Measurements from ENCODE around the gene GALNT7.

Gene GALNT7

DNA sequence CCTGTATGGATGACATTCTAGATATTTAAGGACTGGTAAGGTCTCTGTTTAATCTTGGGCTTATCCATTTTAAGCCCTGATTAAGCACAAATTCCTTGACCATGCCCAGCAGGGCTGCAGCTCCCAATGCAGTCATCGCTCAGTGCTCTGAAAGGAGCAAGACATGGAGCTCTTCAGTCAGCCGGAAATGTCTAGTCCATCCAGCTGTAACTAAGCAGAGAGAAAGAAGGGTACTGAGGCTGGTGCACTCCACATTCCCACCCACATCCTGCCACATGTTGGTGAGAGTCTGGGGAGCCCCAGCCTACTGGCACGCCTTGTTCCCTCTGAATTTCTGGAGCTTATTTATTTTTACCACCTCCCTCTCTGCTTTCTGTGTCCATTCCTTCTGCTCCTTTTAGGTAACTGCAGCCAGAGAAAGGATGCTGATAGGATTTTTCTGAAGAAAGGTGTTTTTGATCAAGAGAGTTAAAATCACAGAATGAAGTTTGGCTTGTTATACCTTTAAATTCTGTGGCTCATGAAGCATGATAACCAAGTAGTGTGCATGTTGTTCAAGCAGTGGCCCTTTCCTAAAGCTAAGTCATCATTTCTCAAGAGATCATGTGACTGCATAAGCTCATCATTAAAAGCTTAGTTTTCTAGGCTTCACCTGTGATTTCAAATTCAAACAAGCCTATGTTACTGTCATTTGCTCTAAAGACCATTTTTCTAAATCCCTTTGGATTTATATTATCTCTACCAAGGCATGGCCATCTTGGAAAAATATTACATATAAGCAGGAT lies 74.0 kb downstream of the GALNT7 start (continued):
- TF ChIP-seq, protein P1, sequence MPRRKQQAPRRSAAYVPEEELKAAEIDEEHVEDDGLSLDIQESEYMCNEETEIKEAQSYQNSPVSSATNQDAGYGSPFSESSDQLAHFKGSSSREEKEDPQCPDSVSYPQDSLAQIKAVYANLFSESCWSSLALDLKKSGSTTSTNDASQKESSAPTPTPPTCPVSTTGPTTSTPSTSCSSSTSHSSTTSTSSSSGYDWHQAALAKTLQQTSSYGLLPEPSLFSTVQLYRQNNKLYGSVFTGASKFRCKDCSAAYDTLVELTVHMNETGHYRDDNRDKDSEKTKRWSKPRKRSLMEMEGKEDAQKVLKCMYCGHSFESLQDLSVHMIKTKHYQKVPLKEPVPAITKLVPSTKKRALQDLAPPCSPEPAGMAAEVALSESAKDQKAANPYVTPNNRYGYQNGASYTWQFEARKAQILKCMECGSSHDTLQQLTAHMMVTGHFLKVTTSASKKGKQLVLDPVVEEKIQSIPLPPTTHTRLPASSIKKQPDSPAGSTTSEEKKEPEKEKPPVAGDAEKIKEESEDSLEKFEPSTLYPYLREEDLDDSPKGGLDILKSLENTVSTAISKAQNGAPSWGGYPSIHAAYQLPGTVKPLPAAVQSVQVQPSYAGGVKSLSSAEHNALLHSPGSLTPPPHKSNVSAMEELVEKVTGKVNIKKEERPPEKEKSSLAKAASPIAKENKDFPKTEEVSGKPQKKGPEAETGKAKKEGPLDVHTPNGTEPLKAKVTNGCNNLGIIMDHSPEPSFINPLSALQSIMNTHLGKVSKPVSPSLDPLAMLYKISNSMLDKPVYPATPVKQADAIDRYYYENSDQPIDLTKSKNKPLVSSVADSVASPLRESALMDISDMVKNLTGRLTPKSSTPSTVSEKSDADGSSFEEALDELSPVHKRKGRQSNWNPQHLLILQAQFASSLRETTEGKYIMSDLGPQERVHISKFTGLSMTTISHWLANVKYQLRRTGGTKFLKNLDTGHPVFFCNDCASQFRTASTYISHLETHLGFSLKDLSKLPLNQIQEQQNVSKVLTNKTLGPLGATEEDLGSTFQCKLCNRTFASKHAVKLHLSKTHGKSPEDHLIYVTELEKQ (tag by site-specific recombination; IDR thresholded peaks at IDR 0.05; ENCODE audit: borderline replicate concordance): no peak
- no peak for TF ChIP-seq ZNF366 (tag by site-specific recombination; conservative IDR thresholded peaks at IDR 0.05)

DNA sequence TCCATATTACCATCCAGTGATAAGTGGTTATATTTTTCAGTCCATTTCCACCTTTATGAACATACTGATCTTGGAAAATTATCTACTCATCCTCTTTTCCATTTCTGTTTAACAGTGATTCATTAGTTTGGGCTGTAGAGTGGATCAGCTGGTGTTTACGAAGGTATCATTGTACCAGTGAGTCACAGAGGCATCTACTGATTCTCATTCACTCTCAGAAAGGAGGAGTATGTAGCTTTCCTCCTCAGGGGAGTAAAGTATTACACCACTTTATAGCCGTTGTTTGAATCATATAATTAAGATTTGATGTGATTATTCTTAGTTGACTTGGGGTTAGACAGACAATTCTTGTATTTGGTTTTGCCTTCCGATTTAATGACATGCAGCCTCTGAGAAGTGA lies 74.7 kb downstream of the GALNT7 start:
- POLR2A ChIA-PET: no interaction called here
- Histone ChIP-seq H3K4me1 (ENCODE audit: control insufficient read depth, insufficient read depth, low read length) (peaks cover 16% of the 10 kb centered on the region), H3K4me3 (ENCODE audit: low read depth, low read length) (no peak overlapping the region), H3K27ac (ENCODE audit: extremely low read depth, low read depth, low read length) (no peak overlapping the region), H3K9me3 (ENCODE audit: control insufficient read depth, insufficient read depth, low read depth, low read length) (no peaks in the 10 kb centered on the region), H3K36me3 (ENCODE audit: control insufficient read depth in 2 of 2, insufficient read depth in 1 of 2, low read length in 2 of 2) (no peaks in the 10 kb centered on the region)
- CTCF ChIA-PET: interaction anchor here (0.8 kb wide), 1 partner anchor 12 kb away, joined by 3 read pairs; no protein-coding TSS in a partner anchor
- no peak for TF ChIP-seq ZFP37 (tag by site-specific recombination; IDR thresholded peaks at IDR 0.05)
- peak; percentile 24; the same call in 1 of the 2 replicates for TF ChIP-seq ZNF394 (tag by site-specific recombination; IDR thresholded peaks at IDR 0.05; ENCODE audit: borderline replicate concordance)
- peak; percentile 42; the same call in 1 of the 2 replicates for TF ChIP-seq OSR2 (tag by site-specific recombination; IDR thresholded peaks at IDR 0.05)
- 0 out of 2 replicates have a peak, but pooled peaks have one; percentile 10 for TF ChIP-seq ZNF629 (tag by site-specific recombination; IDR thresholded peaks at IDR 0.05)
- no peak for TF ChIP-seq ZXDB (tag by site-specific recombination; IDR thresholded peaks at IDR 0.05)
- TF ChIP-seq, protein P2, sequence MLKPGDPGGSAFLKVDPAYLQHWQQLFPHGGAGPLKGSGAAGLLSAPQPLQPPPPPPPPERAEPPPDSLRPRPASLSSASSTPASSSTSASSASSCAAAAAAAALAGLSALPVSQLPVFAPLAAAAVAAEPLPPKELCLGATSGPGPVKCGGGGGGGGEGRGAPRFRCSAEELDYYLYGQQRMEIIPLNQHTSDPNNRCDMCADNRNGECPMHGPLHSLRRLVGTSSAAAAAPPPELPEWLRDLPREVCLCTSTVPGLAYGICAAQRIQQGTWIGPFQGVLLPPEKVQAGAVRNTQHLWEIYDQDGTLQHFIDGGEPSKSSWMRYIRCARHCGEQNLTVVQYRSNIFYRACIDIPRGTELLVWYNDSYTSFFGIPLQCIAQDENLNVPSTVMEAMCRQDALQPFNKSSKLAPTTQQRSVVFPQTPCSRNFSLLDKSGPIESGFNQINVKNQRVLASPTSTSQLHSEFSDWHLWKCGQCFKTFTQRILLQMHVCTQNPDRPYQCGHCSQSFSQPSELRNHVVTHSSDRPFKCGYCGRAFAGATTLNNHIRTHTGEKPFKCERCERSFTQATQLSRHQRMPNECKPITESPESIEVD (tag by site-specific recombination; IDR thresholded peaks at IDR 0.05): 0 out of 2 replicates have a peak, but pooled peaks have one; percentile 20
- TF ChIP-seq SP7 (tag by site-specific recombination; IDR thresholded peaks at IDR 0.05): peak; percentile 69
- TF ChIP-seq WT1 (tag by site-specific recombination; IDR thresholded peaks at IDR 0.05): peak; percentile 82

DNA sequence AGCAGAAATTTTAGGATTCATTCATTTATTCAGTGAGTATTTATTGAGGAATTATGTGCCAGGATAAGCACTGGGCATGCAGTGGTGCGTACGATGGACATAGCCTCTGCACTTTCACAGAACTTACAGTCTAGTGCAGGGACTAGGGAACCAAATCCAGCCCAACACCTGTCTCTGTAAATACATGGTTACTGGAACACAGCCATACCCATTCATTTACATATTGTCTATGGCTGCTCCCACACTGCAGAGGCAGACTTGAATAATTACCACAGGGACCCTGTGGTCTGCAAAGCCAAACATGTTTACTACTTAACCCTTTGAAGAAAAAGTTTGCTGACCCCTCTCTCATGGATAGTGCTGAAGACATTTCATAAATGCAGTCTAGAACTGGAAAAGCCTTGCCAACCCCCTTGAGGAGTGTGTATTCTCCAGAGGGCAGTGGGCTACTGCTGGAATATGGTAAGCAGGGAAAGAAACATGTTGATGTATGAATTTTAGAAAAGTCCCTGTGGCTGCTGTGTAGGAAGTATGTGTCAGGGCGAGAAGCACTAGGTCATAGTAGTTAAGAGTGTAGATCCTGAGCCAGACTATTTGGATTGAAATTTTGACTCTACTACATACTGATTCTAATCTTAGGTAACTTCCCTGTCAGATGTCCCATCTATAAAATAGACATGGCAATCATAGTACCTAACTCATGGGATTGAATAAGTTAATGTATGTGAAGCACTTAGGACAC lies 75.5 kb downstream of the GALNT7 start:
- Histone ChIP-seq H3K9me3 (ENCODE audit: control insufficient read depth, insufficient read depth, low read depth, low read length) (no peaks in the 10 kb centered on the region), H3K36me3 (ENCODE audit: control insufficient read depth in 2 of 2, insufficient read depth in 1 of 2, low read length in 2 of 2) (no peaks in the 10 kb centered on the region), H3K4me1 (ENCODE audit: control insufficient read depth, insufficient read depth, low read length) (peaks cover 13% of the 10 kb centered on the region; the same call in 1 of the 2 replicates), H3K27ac (ENCODE audit: extremely low read depth, low read depth, low read length) (no peak overlapping the region), H3K4me3 (ENCODE audit: low read depth, low read length) (no peak overlapping the region)
- CTCF ChIA-PET: no interaction called here
- POLR2A ChIA-PET: no interaction called here
- TF ChIP-seq ZNF677 (tag by site-specific recombination; IDR thresholded peaks at IDR 0.05) (no peak), ZNF623 (tag by site-specific recombination; IDR thresholded peaks at IDR 0.05) (no peak), ZNF600 (tag by site-specific recombination; IDR thresholded peaks at IDR 0.05) (no peak), ZNF76 (tag by site-specific recombination; IDR thresholded peaks at IDR 0.05; ENCODE audit: borderline replicate concordance, low read depth) (no peak)
- TF ChIP-seq, protein P3, sequence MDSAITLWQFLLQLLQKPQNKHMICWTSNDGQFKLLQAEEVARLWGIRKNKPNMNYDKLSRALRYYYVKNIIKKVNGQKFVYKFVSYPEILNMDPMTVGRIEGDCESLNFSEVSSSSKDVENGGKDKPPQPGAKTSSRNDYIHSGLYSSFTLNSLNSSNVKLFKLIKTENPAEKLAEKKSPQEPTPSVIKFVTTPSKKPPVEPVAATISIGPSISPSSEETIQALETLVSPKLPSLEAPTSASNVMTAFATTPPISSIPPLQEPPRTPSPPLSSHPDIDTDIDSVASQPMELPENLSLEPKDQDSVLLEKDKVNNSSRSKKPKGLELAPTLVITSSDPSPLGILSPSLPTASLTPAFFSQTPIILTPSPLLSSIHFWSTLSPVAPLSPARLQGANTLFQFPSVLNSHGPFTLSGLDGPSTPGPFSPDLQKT (IDR thresholded peaks at IDR 0.05; ENCODE audit: borderline replicate concordance, low read depth, low read length): no peak
